Peyer's patch (tissue), 4 donors: Measurements from ENCODE around the gene NOS1AP. TPM values are rescaled to one million over a fixed set of nuclear protein-coding genes. Genes with fewer than 3 reads are reported as not detected.
A peak's percentile ranks its signal among the peaks of the same experiment; 100 is the strongest.

Experiments
- DNase-seq, 3 donors: peaks; one replicate each; pipeline ENCODE4 v3.0.0-alpha.2; 2017 to 2019
- H3K27ac ChIP-seq, 4 donors: fragments of 200-600 bp; sonication (generic); one replicate each; pipeline ENCODE4 v1.5.1; 2016 to 2019
- H3K27me3 ChIP-seq, 2 donors: fragments of 200-600 bp; sonication (generic); one replicate each; pipeline ENCODE4 v1.5.1; 2019
- H3K36me3 ChIP-seq, 3 donors: fragments of 200-600 bp; sonication (generic); one replicate each; pipeline ENCODE4 v1.5.1; 2016 to 2019
- H3K4me1 ChIP-seq, 4 donors: fragments of 200-600 bp; sonication (generic); one replicate each; pipeline ENCODE4 v1.5.1; 2016 to 2019
- H3K4me3 ChIP-seq, 4 donors: fragments of 200-600 bp; sonication (generic); 1 replicate in 3 of 4; 2 replicates in 1 of 4; pipeline ENCODE4 v1.5.1; 2016 to 2019; ENCODE audit warnings: mild to moderate bottlenecking in 1 of 4
- H3K9me3 ChIP-seq, 4 donors: fragments of 200-600 bp; sonication (generic); one replicate each; pipeline ENCODE4 v1.5.1; 2016 to 2019; ENCODE audit warnings: mild to moderate bottlenecking in 1 of 4
- CTCF ChIP-seq, 6 experiments: fragments of 450-650 bp in 4 of 6; fragments of 200-600 bp in 2 of 6; sonication (generic) in 1 of 6; IDR thresholded peaks; one replicate each; pipeline ENCODE4 v1.5.1; 2017 to 2019; ENCODE audit warnings: antibody characterized with exemption in 6 of 6, mild to moderate bottlenecking in 3 of 6, moderate library complexity in 1 of 6
- POLR2A ChIP-seq, 2 donors: fragments of 450-650 bp; IDR thresholded peaks; one replicate each; pipeline ENCODE4 v1.5.1; 2017; ENCODE audit warnings: antibody characterized with exemption in 2 of 2, mild to moderate bottlenecking in 2 of 2, moderate library complexity in 2 of 2
- total RNA-seq, 4 donors: library from RNA; depleted of rRNA; stranded (reverse); fragments of >200 nt; gene quantifications; one replicate each; pipeline ENCODE4 v1.1.0, GENCODE V29; 2016

The NOS1AP gene
- total RNA-seq, 4 donors from 2014 or later: 6.3 to 18.5 (median 11.9) TPM

DNA sequence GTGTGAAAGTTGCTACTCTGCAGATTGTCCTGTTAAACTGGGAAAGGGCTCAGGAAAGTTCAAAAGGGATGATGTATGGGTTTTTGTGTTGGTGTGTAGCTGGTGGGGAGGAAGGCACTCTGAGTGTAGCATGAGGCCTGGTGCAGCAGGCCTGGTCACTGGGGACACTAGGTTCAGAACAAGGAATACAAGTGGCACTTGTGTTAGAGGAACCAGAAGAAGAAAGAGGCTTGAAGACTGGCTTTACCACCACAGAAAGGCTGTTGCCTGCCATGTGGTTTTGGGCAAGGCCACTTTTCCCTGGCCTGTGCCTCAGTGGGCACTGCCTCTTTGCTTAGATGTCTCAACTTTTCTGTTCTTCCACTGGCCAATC lies 122.8 kb downstream of the NOS1AP start:
- Histone ChIP-seq H3K27me3 (no peaks in the 10 kb centered on the region), H3K27ac (no peak overlapping the region), H3K4me3 (no peak overlapping the region), H3K4me1 (peaks cover 0 to 12% (median 1%) of the 10 kb centered on the region in 4 donors), H3K9me3 (no peaks in the 10 kb centered on the region), H3K36me3 (no peaks in the 10 kb centered on the region)
- no peak for DNase-seq
- TF ChIP-seq CTCF (IDR thresholded peaks at IDR 0.05): no peak
- TF ChIP-seq POLR2A (IDR thresholded peaks at IDR 0.05): no peak

GRCh38 chr1:162192763-162193162 lies 123.3 kb downstream of the NOS1AP start:
- H3K9me3 ChIP-seq: no peaks in the 10 kb centered on the region
- TF ChIP-seq POLR2A (IDR thresholded peaks at IDR 0.05): no peak
- no peak for TF ChIP-seq CTCF (IDR thresholded peaks at IDR 0.05)
- peaks cover 0 to 17% (median 1%) of the 10 kb centered on the region in 4 donors for H3K4me1 ChIP-seq
- no peak for DNase-seq
- H3K36me3 ChIP-seq: no peaks in the 10 kb centered on the region
- no peak overlapping the region for H3K27ac ChIP-seq
- no peak overlapping the region for H3K4me3 ChIP-seq
- H3K27me3 ChIP-seq: no peaks in the 10 kb centered on the region

DNA sequence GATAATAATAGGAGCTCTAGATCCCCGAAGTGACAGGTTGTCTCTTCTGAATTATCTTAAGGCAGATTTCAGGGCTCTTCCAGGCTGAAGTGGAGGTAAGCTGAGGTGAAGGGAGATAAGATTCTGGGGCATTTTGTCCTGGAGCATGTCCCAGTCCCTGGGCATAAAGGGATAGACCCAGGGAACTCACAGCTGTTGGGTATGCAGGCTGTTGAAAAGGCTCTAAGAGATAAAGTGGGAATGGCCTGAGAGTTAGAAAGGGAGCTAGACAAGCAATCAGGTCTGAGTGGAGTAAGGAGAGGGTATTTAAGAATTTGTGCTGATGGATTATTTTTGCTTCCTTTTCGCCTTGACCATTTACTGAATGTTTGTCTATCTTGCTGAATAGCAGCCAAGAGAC lies 123.7 kb downstream of the NOS1AP start:
- H3K4me1 ChIP-seq: peaks cover 0 to 19% (median 1%) of the 10 kb centered on the region in 4 donors

GRCh38 chr1:162193815-162194214 lies 124.3 kb downstream of the NOS1AP start:
- H3K27ac ChIP-seq: no peak overlapping the region
- H3K9me3 ChIP-seq: no peaks in the 10 kb centered on the region
- TF ChIP-seq POLR2A (IDR thresholded peaks at IDR 0.05) (no peak), CTCF (IDR thresholded peaks at IDR 0.05) (no peak)
- H3K27me3 ChIP-seq: no peaks in the 10 kb centered on the region
- H3K36me3 ChIP-seq: no peaks in the 10 kb centered on the region
- H3K4me1 ChIP-seq: peaks cover 0 to 19% (median 1%) of the 10 kb centered on the region in 4 donors
- DNase-seq: no peak
- no peak overlapping the region for H3K4me3 ChIP-seq

More for the DNA sequence above, 123.7 kb downstream of the NOS1AP start:
- no peaks in the 10 kb centered on the region for H3K9me3 ChIP-seq
- H3K36me3 ChIP-seq: no peaks in the 10 kb centered on the region
- no peak overlapping the region for H3K4me3 ChIP-seq
- no peaks in the 10 kb centered on the region for H3K27me3 ChIP-seq
- TF ChIP-seq CTCF (IDR thresholded peaks at IDR 0.05): no peak
- TF ChIP-seq POLR2A (IDR thresholded peaks at IDR 0.05): no peak
- DNase-seq: no peak
- no peak overlapping the region for H3K27ac ChIP-seq

GRCh38 chr1:162195567-162195966 lies 126.1 kb downstream of the NOS1AP start:
- TF ChIP-seq POLR2A (IDR thresholded peaks at IDR 0.05) (no peak), CTCF (IDR thresholded peaks at IDR 0.05) (no peak)
- Histone ChIP-seq H3K36me3 (no peaks in the 10 kb centered on the region), H3K4me3 (no peak overlapping the region), H3K27ac (peak overlapping the region in 1 of 4 donors; percentile 67), H3K4me1 (peaks cover 0 to 19% (median 1%) of the 10 kb centered on the region in 4 donors), H3K27me3 (no peaks in the 10 kb centered on the region), H3K9me3 (no peaks in the 10 kb centered on the region)
- DNase-seq: no peak

DNA sequence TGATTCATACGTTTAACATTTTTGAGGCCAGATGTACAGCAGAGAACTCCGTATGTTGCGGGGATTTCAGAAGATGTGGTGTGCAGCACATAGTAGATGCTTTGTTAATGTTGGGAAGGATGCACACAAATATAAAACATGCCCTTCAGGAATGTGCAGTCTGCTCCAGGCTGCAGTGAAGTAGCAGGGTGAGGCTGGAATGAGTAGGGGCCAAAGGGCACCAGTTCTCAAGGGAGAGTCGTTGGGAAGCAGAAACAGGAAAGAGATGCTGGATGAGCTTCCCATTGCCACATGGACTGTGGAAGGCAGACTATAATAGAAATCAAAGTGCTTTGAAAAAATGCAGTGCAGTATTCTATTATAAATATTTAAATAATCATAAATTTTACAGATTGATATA lies 126.9 kb downstream of the NOS1AP start:
- H3K4me3 ChIP-seq: no peak overlapping the region
- H3K27me3 ChIP-seq: no peaks in the 10 kb centered on the region
- H3K9me3 ChIP-seq: no peaks in the 10 kb centered on the region
- H3K4me1 ChIP-seq: peaks cover 0 to 19% (median 1%) of the 10 kb centered on the region in 4 donors
- TF ChIP-seq CTCF (IDR thresholded peaks at IDR 0.05) (no peak), POLR2A (IDR thresholded peaks at IDR 0.05) (no peak)
- H3K27ac ChIP-seq: peak overlapping the region in 2 of 4 donors; percentile 45 to 67
- H3K36me3 ChIP-seq: no peaks in the 10 kb centered on the region
- peak in 1 of 3 donors; percentile 71 for DNase-seq
